ENCODE measurements around the gene ZFTA. TPM values are rescaled to one million over a fixed set of nuclear protein-coding genes. Genes with fewer than 3 reads are reported as not detected.

The ZFTA gene
- total RNA-seq, 4 donors from 2014 or later = 14.7 to 29.7 (median 18.6) TPM

GRCh38 chr11:63719987-63720386 is 48.6 kb downstream of the ZFTA start:
- peak in 1 of 2 donors; percentile 31 for DNase-seq
- H3K27me3 ChIP-seq = no peaks in the 10 kb centered on the region
- TF ChIP-seq POLR2A (IDR thresholded peaks at IDR 0.05) (no peak), CTCF (IDR thresholded peaks at IDR 0.05) (no peak)
- intact Hi-C loops (cut with DNase I) = no loop called here
- 25 to 47% methylated on average over 2 of the region's 2 CpGs for whole genome bisulfite sequencing, 2 donors
- no peaks in the 10 kb centered on the region for H3K36me3 ChIP-seq
- H3K9me3 ChIP-seq = no peaks in the 10 kb centered on the region
- peaks cover 13 to 25% of the 10 kb centered on the region in 2 donors for H3K4me1 ChIP-seq
- peak overlapping the region in 1 of 3 donors; percentile 7 for H3K27ac ChIP-seq
- H3K4me3 ChIP-seq (replicated peaks in 1 of 3) = no peak overlapping the region

GRCh38 chr11:63719001-63719400 is 49.6 kb downstream of the ZFTA start:
- H3K36me3 ChIP-seq = no peaks in the 10 kb centered on the region
- H3K27ac ChIP-seq = no peak overlapping the region
- 83 to 93% methylated on average over 1 of the region's 1 CpG for WGBS, 2 donors
- TF ChIP-seq POLR2A (IDR thresholded peaks at IDR 0.05) (no peak), CTCF (IDR thresholded peaks at IDR 0.05) (no peak)
- no peaks in the 10 kb centered on the region for H3K27me3 ChIP-seq
- intact Hi-C loops (cut with DNase I) = no loop called here
- H3K4me1 ChIP-seq = peaks cover 13 to 25% of the 10 kb centered on the region in 2 donors
- no peaks in the 10 kb centered on the region for H3K9me3 ChIP-seq
- no peak overlapping the region for H3K4me3 ChIP-seq (replicated peaks in 1 of 3)
- no peak for DNase-seq

Small RNA genes within 50 kb of the gene (small RNA-seq; reads per million reads assigned to genes)
- not detected for gene RN7SL596P

Other genes with a start within 250 kb of the ZFTA start
- gene PLAAT4, start 232.0 kb downstream of the ZFTA start, total RNA-seq = 10 to 100 TPM; 23.5 to 53.6 (median 39.8) TPM
- 1 to 10 TPM in 1 of 4 donors, not detected in 3; 1.4 TPM for gene PLAAT2, start 205.4 kb downstream of the ZFTA start, total RNA-seq
- 10 to 100 TPM; 42.8 to 96.0 (median 74.6) TPM for gene PLAAT3, start 154.3 kb downstream of the ZFTA start, total RNA-seq
- 100 to 1,000 TPM in 2 of 4 donors, 10 to 100 TPM in 2; 78.7 to 106 (median 98.4) TPM for gene ATL3, start 97.4 kb downstream of the ZFTA start, total RNA-seq
- gene RTN3, start 87.3 kb downstream of the ZFTA start, total RNA-seq = 100 to 1,000 TPM; 155 to 232 (median 209) TPM
- gene SPINDOC, start 44.7 kb upstream of the ZFTA start, total RNA-seq = 10 to 100 TPM in 2 of 4 donors, 1 to 10 TPM in 2; 7.4 to 12.6 (median 10.3) TPM
- 10 to 100 TPM; 28.2 to 57.7 (median 48.6) TPM for gene MARK2, start 70.3 kb upstream of the ZFTA start, total RNA-seq
- gene RCOR2, start 148.4 kb upstream of the ZFTA start, total RNA-seq = under 1 TPM in 1 of 4 donors, not detected in 3; 0.24 TPM
- gene NAA40, start 170.2 kb upstream of the ZFTA start, total RNA-seq = 10 to 100 TPM; 27.6 to 46.4 (median 34.5) TPM
- 100 to 1,000 TPM; 210 to 787 (median 471) TPM for gene COX8A, start 205.8 kb upstream of the ZFTA start, total RNA-seq
- 100 to 1,000 TPM in 1 of 4 donors, 10 to 100 TPM in 3; 62.3 to 130 (median 76.1) TPM for gene OTUB1, start 217.7 kb upstream of the ZFTA start, total RNA-seq